GM18909 (cell line): ENCODE data around the gene TTI1.

Experiments used
- ATAC-seq: cut with Tn5 transposase; IDR thresholded peaks from one replicate; pipeline ENCODE4 v1.9.1; 2021; ENCODE audit warnings: mild to moderate bottlenecking; ENCODE audit not compliant: unreplicated experiment, poor library complexity

TTI1 gene

DNA sequence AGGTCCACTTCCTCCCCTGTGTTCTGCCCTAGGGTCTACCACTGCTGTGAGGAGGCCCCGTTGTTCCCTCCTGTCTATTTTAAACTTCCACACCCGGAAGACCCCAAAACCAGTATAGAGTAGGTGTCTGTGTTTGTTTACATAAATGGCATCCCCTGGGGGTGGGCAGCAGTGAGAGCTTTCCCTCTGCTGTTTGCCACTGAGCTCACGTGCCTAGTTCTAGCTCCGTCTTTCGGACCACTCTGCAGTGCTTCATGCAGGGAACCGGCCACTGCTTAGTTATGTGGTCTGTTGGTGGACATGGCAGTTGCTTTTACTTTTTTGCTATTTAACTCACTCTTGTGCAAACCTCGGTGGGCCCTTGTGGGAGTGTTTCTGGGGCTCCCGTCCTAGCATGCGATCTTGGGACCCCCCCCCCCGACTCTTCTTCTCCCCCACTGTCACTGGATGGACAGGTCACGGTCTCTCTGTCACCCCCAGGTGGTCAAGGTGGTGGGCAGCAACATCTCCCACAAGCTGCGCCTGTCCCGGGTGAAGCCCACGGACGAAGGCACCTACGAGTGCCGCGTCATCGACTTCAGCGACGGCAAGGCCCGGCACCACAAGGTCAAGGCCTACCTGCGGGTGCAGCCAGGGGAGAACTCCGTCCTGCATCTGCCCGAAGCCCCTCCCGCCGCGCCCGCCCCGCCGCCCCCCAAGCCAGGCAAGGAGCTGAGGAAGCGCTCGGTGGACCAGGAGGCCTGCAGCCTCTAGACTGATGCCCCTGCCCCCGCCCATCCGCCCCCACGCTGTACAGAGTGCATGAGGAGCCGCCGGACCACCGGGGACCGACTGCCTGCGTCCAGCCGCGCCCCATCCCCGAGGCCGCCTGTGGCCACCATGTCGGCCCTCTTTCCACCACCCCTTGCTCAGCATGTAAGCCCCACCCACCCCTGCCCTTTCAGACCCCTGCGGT is 89.5 kb downstream of the TTI1 start:
- ATAC-seq, result no peak

GRCh38 chr20:37943033-37943432 is 90.2 kb downstream of the TTI1 start:
- no peak for ATAC-seq

DNA sequence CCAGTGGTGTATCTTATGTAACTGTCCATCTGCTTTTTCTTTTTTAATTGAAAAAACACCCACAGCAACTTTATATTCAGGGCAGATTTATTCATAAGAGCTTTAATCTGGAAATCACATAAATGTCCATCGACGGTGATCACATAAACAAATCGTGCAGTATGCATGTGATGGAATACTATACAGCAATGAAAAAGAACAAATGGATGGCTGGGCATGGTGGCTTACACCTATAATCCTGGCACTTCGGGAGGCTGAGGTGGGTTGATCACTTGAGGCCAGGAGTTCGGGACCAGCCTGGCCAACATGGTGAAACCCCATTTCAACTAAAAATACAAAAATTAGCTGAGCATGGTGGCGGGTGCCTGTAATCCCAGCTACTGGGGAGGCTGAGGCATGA is 91.3 kb downstream of the TTI1 start:
- ATAC-seq, result no peak

GRCh38 chr20:37941332-37941731 is 91.9 kb downstream of the TTI1 start:
- ATAC-seq, result no peak

- no peak for ATAC-seq
Observed at GRCh38 chr20:37940858-37941257, 92.4 kb downstream of the TTI1 start.

DNA sequence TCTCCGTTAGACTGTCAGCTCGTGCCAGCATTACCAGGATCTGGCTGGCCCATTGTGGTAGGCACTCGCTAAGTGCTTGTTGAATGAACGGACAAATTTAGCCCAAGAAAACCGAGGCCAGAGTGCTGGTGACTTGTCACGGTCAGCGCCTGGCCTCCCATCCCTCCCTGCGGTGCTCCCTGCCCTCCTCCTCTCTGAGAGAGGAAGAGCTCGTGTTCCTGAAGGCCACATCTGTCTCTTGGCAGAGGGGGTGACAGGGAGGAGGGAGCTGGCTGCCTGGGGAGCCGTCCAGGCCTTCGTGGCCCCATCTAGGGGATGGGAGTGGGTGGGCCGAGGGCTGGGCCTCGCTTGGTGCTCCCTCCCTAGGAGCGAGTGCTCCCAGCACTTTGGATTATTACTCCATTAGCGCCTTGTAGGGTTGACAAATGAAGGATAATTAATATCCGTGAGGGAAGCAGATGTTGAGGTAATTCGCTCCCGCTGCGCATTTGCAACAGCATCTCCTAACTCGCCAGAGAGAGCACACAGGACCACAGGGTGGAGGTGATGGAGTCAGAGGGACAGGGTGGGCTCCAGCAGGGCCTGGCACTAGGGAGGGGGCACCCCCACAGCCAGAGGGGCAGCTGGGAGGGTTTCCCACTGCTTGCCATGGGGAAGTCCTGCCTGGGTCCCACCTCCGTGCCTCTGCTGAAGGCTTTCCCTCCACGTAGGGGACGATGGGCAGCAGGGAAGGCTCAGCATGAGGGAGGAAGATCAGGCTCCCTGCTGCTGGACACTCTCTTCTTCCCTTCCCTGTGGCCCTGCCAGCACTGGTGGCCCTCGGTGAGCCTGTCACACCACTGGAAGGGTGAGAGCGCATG is 93.3 kb downstream of the TTI1 start:
- no peak for ATAC-seq

- no peak for ATAC-seq
Observed at GRCh38 chr20:37938954-37939353, 94.3 kb downstream of the TTI1 start.

DNA sequence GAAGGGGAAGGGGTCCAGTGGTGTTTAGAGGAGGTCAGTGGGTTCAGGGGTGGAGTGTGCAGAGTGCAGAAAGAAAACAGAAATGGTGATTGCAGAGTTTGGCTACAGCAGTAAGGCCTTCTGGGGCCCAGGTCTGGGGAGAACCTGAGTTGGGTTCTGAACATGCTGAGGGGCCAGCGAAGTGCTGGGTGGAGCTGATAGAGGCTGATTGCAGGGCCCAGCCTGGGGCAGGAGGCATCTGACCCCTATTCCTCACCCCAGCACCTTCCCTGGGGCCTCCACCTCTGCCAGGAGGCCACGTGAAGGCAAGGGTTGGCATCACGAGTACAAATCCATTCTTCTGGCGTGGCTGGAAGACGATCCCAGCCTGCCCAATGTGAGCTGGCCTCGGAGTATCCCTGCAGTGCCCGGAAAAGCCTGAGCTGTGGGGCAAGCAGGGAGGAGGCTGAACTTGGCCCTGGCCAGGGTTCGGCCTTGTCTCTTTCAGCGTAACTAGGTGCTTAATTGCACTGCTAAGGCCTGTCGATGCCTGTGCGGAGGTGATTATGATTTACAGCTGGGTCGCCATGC is 95.0 kb downstream of the TTI1 start:
- ATAC-seq, result no peak

DNA sequence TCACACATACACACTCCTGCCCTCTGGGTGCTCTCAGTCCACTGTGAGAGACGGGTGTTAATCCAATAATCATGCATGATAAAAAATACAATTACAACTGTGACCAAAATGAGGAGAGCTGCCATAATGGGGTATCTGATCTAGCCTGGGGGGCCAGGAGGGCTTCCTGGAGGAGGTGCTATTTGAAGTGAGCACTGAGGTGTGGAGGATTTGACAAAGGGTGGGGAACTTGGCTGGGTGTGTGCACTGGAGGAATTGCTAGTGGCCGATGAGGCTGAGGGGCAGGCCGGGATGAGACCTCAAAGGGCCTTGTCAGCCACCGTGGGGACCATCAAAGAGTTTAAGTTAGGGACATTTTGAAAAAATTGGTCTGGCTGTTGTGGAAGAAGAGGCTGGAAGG is 95.6 kb downstream of the TTI1 start:
- ATAC-seq, result no peak

- ATAC-seq, result no peak
Observed at GRCh38 chr20:37936451-37936850, 96.8 kb downstream of the TTI1 start.

DNA sequence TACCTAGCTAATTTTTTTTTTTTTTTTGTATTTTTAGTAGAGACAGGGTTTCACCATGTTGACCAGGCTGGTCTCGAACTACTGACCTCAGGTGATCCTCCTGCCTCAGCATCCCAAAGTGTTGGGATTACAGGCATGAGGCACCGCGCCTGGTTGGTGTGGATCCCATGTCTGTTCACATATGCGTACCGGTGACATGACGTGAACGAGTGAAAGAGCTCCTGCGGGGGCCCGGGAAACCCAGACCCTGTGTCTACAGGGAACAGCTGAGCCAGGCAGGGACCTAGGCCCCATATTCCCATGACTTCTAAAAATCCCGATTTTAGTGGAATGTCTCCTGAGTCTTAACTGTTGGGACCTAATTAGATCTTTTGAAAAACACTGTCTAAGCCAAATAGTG is 97.2 kb downstream of the TTI1 start:
- no peak for ATAC-seq

- no peak for ATAC-seq
Observed at GRCh38 chr20:37935435-37935834, 97.8 kb downstream of the TTI1 start.

- ATAC-seq, result no peak
Observed at GRCh38 chr20:37934634-37935375, 98.5 kb downstream of the TTI1 start.

DNA sequence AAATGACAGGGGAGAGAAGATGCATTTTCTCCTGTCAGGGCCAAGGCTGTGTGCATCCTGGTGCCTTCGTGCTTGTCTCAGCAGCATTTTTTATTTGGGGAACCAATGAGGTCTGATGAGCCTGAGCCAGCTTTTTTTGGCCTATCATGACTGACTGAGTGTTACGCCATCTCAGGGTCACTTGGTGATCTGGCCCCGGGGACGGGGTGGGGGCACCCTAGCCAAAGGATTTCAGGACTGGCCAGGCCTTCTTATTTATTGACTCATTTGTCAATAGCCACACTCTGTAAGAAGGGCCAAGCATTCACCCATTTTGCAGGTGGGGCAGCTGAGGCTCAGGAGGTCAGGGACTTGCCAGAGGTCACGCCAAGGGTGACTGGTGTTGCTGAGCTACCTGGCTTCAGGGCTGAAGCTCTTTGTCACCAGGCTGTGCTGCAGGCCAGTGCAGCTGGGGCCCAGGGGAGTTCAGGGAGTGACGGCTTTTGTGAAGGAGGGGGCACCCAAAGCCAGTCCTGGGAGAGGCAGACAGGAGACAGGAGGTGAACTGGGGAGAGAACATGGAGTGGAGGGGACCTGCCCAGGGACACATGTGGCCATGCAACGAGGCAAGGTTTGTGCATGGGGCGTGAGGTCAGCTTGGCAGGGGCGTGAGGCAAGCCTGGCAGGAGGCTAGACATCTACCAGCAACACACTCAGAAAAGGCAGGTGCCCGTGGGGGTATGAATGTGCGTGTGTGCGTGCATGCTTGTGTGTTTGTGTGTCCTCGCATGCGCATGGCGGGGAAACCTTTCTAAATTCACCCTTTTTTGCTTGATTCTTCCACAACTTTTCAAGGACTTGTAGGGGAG is 99.2 kb downstream of the TTI1 start:
- ATAC-seq, result no peak
